DOHH2 (cell line): Measurements from ENCODE around the gene RPL36A.

ENCODE experiments used
- EZH2phosphoT487 ChIP-seq: fragments of 200-600 bp; sonication (generic); IDR thresholded peaks from 2 replicates; pipeline ENCODE4 v1.6.1; 2017; ENCODE audit warnings: borderline replicate concordance, mild to moderate bottlenecking, antibody characterized with exemption, low read length, moderate library complexity, mixed read lengths
- TF ChIP-seq, protein P1 (sequence below): fragments of 200-600 bp; sonication (generic); IDR thresholded peaks from one replicate; pipeline ENCODE4 v1.5.1; 2014; ENCODE audit warnings: antibody characterized with exemption, mild to moderate bottlenecking, low read depth, low read length; ENCODE audit not compliant: poor library complexity, severe bottlenecking

DNA sequence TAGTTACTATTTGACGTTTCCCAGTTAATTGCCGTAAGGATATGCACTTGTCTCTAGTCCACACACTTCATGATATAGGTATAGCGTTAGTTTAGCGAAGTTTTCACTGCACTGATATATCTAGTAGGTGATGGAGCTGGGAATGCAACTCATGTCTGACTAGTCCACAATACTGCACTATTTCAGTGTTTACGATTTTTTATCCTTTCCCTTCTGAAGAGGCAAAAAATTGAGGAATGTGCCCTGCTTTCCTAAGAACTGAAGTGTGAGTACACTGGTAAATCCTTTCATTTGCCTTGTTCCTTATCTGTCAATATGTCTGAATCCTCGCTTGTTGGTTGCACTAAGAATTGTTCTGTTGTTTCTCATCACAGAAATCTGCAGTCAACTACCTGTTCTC, 1.0 kb downstream of the RPL36A start:
- TF ChIP-seq, protein P1, sequence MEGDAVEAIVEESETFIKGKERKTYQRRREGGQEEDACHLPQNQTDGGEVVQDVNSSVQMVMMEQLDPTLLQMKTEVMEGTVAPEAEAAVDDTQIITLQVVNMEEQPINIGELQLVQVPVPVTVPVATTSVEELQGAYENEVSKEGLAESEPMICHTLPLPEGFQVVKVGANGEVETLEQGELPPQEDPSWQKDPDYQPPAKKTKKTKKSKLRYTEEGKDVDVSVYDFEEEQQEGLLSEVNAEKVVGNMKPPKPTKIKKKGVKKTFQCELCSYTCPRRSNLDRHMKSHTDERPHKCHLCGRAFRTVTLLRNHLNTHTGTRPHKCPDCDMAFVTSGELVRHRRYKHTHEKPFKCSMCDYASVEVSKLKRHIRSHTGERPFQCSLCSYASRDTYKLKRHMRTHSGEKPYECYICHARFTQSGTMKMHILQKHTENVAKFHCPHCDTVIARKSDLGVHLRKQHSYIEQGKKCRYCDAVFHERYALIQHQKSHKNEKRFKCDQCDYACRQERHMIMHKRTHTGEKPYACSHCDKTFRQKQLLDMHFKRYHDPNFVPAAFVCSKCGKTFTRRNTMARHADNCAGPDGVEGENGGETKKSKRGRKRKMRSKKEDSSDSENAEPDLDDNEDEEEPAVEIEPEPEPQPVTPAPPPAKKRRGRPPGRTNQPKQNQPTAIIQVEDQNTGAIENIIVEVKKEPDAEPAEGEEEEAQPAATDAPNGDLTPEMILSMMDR: no peak
- no peak for TF ChIP-seq EZH2phosphoT487
